ENCODE data around the gene CYTH1. TPM values are rescaled to one million over a fixed set of nuclear protein-coding genes. Genes with fewer than 3 reads are reported as not detected.

Gene CYTH1
- total RNA-seq, 1 experiment from 2014 or later = 34.3 TPM

DNA sequence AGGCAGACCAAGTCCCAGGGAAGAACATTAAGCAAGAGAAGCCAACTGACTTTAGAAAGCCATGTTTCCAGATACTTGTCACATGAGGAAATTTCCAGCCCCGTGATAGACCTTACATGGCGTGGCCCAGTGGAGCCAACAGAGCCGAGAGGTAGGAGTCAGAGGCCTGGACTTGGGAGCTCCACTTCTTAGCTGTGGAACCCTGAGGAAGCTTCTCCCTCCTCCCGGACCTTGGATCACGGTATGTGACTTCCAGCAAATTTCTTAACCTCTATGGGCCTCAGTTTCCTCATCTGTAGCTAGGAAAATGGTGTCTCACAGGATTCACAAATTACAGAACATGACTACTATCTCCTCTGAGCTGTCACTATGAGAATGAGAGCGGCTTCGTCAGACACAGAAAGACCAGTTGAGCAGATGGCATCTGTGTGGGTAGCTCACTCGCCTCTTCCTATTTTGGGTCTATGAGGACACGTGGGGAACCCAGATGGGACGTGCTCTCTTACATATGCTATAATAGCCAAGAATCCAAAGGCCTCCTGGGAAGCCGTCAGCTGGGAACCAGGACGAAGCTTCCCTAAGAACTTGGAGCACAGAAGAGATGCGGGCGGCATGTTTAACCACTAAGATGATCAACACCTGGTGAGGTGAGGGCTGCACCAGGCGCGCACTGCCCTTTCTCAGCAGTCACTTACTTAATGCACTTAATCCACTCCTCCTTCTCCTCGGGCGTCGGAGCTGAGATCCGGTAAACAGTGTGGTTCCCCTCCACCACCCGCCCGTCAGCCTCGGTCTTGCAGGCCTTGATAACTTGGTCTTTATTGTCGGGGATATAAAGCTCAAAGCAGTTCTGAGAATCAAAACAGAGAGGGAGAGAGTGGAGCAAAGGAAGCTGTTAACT lies 102.3 kb downstream of the CYTH1 start:
- ChIA-PET CTCF (interaction anchor here (1.3 kb wide), 1 partner anchor 30 kb away, joined by 3 read pairs; no protein-coding TSS in a partner anchor), RAD21 (ENCODE audit: low non-redundant PET in 1 of 2, low total read pairs in 2 of 2, uncharacterized antibody in 2 of 2, unreplicated experiment in 2 of 2) (interaction anchor here in 1 of 2 experiments (1.1 kb wide), 1 partner anchor 29 kb away, joined by 3 read pairs; no protein-coding TSS in a partner anchor), POLR2A (no interaction called here)
- Histone ChIP-seq H2AFZ (ENCODE audit: low read depth, low read length, poor library complexity, severe bottlenecking) (no peak overlapping the region), H3K27ac (ENCODE audit: low read depth, low read length) (no peak overlapping the region), H3K9ac (ENCODE audit: low read length) (no peak overlapping the region), H4K20me1 (ENCODE audit: insufficient read depth) (no peaks in the 10 kb centered on the region), H3K9me3 (ENCODE audit: control insufficient read depth in 1 of 2, insufficient read depth in 1 of 2, low read depth in 1 of 2, low read length in 2 of 2) (no peaks in the 10 kb centered on the region), H3K4me2 (ENCODE audit: low read length) (no peak overlapping the region), H3K4me1 (ENCODE audit: control insufficient read depth in 1 of 2, insufficient read depth in 2 of 2, low read length in 2 of 2) (peaks cover 5 to 21% of the 10 kb centered on the region in 2 experiments), H3K79me2 (ENCODE audit: insufficient read depth, low read length) (no peaks in the 10 kb centered on the region), H3K36me3 (ENCODE audit: control insufficient read depth in 1 of 2, insufficient read depth in 2 of 2, low read length in 2 of 2) (peaks cover 0 to 24% of the 10 kb centered on the region in 2 experiments; a peak in 3 of 4 replicates), H3K9me2 (ENCODE audit: insufficient read depth) (no peaks in the 10 kb centered on the region), H3K4me3 (replicated peaks in 1 of 2; ENCODE audit: low read depth in 1 of 2, low read length in 2 of 2) (no peak overlapping the region), H3K27me3 (ENCODE audit: insufficient read depth, low read length) (no peaks in the 10 kb centered on the region)
- intact Hi-C loops (cut with micrococcal nuclease) = no loop called here
- TF ChIP-seq ATF3 (IDR thresholded peaks at IDR 0.05) (no peak), SRF (IDR thresholded peaks at IDR 0.05; ENCODE audit: low read depth) (no peak)
- no TSS peak for BruUV-seq (replicated peaks)
- ATAC-seq (no peak), DNase-seq (ENCODE audit: low read depth, low spot score) (no peak)

GRCh38 chr17:78678711-78679110 lies 103.4 kb downstream of the CYTH1 start:
- POLR2A ChIA-PET = no interaction called here
- ATAC-seq = no peak
- TF ChIP-seq SP1 (IDR thresholded peaks at IDR 0.05; ENCODE audit: low read depth) (no peak), EGR1 (IDR thresholded peaks at IDR 0.05; ENCODE audit: low read depth) (no peak), REST (IDR thresholded peaks at IDR 0.05; ENCODE audit: low read depth) (no peak), ZNF274 (IDR thresholded peaks at IDR 0.05; ENCODE audit: low read depth, low read length) (no peak), POLR2AphosphoS5 (IDR thresholded peaks at IDR 0.05; ENCODE audit: low read depth, low read length) (no peak), SRF (IDR thresholded peaks at IDR 0.05; ENCODE audit: low read depth) (no peak), YY1 (IDR thresholded peaks at IDR 0.05; ENCODE audit: extremely low read depth, insufficient replicate concordance, low read depth, low read length) (no peak), TCF7L2 (IDR thresholded peaks at IDR 0.05; ENCODE audit: borderline replicate concordance, extremely low read depth, insufficient read depth, insufficient read length) (no peak), ZBTB33 (IDR thresholded peaks at IDR 0.05; ENCODE audit: extremely low read depth, insufficient replicate concordance, low read length) (no peak), SIN3A (IDR thresholded peaks at IDR 0.05; ENCODE audit: low read depth) (no peak), CBX3 (IDR thresholded peaks at IDR 0.05; ENCODE audit: low read depth) (no peak), POLR2A (IDR thresholded peaks at IDR 0.05; ENCODE audit: borderline replicate concordance, extremely low read depth, insufficient read depth, insufficient read length) (no peak)

More at GRCh38 chr17:78678711-78679110, 103.4 kb downstream of the CYTH1 start:
- Histone ChIP-seq H3K4me2 (ENCODE audit: low read length) (no peak overlapping the region), H3K9me2 (ENCODE audit: insufficient read depth) (no peaks in the 10 kb centered on the region), H3K27ac (ENCODE audit: low read depth, low read length) (no peak overlapping the region), H2AFZ (ENCODE audit: low read depth, low read length, poor library complexity, severe bottlenecking) (no peak overlapping the region), H3K4me3 (replicated peaks in 1 of 2; ENCODE audit: low read depth in 1 of 2, low read length in 2 of 2) (no peak overlapping the region), H3K79me2 (ENCODE audit: insufficient read depth, low read length) (no peaks in the 10 kb centered on the region), H3K9me3 (ENCODE audit: control insufficient read depth in 1 of 2, insufficient read depth in 1 of 2, low read depth in 1 of 2, low read length in 2 of 2) (no peaks in the 10 kb centered on the region), H3K27me3 (ENCODE audit: insufficient read depth, low read length) (no peaks in the 10 kb centered on the region), H3K4me1 (ENCODE audit: control insufficient read depth in 1 of 2, insufficient read depth in 2 of 2, low read length in 2 of 2) (peaks cover 5 to 21% of the 10 kb centered on the region in 2 experiments), H4K20me1 (ENCODE audit: insufficient read depth) (no peaks in the 10 kb centered on the region), H3K36me3 (ENCODE audit: control insufficient read depth in 1 of 2, insufficient read depth in 2 of 2, low read length in 2 of 2) (peaks cover 0 to 29% of the 10 kb centered on the region in 2 experiments; a peak in 3 of 4 replicates), H3K9ac (ENCODE audit: low read length) (no peak overlapping the region)
- ChIA-PET RAD21 (ENCODE audit: low non-redundant PET in 1 of 2, low total read pairs in 2 of 2, uncharacterized antibody in 2 of 2, unreplicated experiment in 2 of 2) (no interaction called here), CTCF (interaction anchor here (1.3 kb wide), 1 partner anchor 31 kb away, joined by 3 read pairs; no protein-coding TSS in a partner anchor)
- no peak for DNase-seq (ENCODE audit: low read depth, low spot score)
- no TSS peak for BruUV-seq (replicated peaks)
- intact Hi-C loops (cut with micrococcal nuclease) = no loop called here

Data from HCT116 (cell line).